HG02938 (cell line): ENCODE data around the gene TNFRSF25.

ENCODE experiments used
- ATAC-seq: cut with Tn5 transposase; IDR thresholded peaks from one replicate; pipeline ENCODE4 v1.9.1; 2021; ENCODE audit warnings: mild to moderate bottlenecking, moderate library complexity; ENCODE audit not compliant: unreplicated experiment

The TNFRSF25 gene

GRCh38 chr1:6466023-6466422 is at the start of gene TNFRSF25:
Gene TNFRSF25 (minus strand): TSS chr1:6466173. CDS start chr1:6466107, 66 bp downstream.
- no peak for ATAC-seq

GRCh38 chr1:6515771-6516170 is 49.8 kb upstream of the TNFRSF25 start:
- no peak for ATAC-seq

GRCh38 chr1:6513320-6513801 is 47.4 kb upstream of the TNFRSF25 start:
- ATAC-seq = no peak

GRCh38 chr1:6512908-6513280 is 46.9 kb upstream of the TNFRSF25 start:
- ATAC-seq = no peak

GRCh38 chr1:6512245-6512907 is 46.4 kb upstream of the TNFRSF25 start:
- ATAC-seq = no peak

- ATAC-seq = no peak
These were observed 45.7 kb upstream of the TNFRSF25 start for GRCh38 chr1:6511561-6512244.

GRCh38 chr1:6511056-6511455 is 45.1 kb upstream of the TNFRSF25 start:
- ATAC-seq = no peak

- no peak for ATAC-seq
These were observed 44.5 kb upstream of the TNFRSF25 start for GRCh38 chr1:6510493-6510892.

- ATAC-seq = no peak
These were observed 43.9 kb upstream of the TNFRSF25 start for GRCh38 chr1:6509919-6510291.

GRCh38 chr1:6509220-6509918 is 43.4 kb upstream of the TNFRSF25 start:
- ATAC-seq = no peak

- ATAC-seq = no peak
These were observed 42.8 kb upstream of the TNFRSF25 start for GRCh38 chr1:6508816-6509189.

- ATAC-seq = no peak
These were observed 42.3 kb upstream of the TNFRSF25 start for GRCh38 chr1:6508154-6508815.

- no peak for ATAC-seq
These were observed 41.5 kb upstream of the TNFRSF25 start for GRCh38 chr1:6507461-6507911.

- no peak for ATAC-seq
These were observed 41.1 kb upstream of the TNFRSF25 start for GRCh38 chr1:6507037-6507428.

- no peak for ATAC-seq
These were observed 40.5 kb upstream of the TNFRSF25 start for GRCh38 chr1:6506210-6507036.

GRCh38 chr1:6505367-6506209 is 39.6 kb upstream of the TNFRSF25 start:
- no peak for ATAC-seq

GRCh38 chr1:6504887-6505286 is 38.9 kb upstream of the TNFRSF25 start:
- no peak for ATAC-seq

GRCh38 chr1:6503884-6504602 is 38.1 kb upstream of the TNFRSF25 start:
- no peak for ATAC-seq
